GM12891 (cell line): ENCODE data around the gene TMEM214.

Source experiments
- POLR2A ChIP-seq: IDR thresholded peaks from 2 replicates; pipeline ENCODE4 v1.6.1; 2011; ENCODE audit warnings: low read depth, low read length, control low read depth
- POLR2AphosphoS5 ChIP-seq: IDR thresholded peaks from 2 replicates; pipeline ENCODE4 v1.6.1; 2011; ENCODE audit warnings: low read depth, low read length, control low read depth
- POU2F2 ChIP-seq: IDR thresholded peaks from 2 replicates; pipeline ENCODE4 v1.6.1; 2011; ENCODE audit warnings: low read depth, mild to moderate bottlenecking, control low read depth, low read length, moderate library complexity

DNA sequence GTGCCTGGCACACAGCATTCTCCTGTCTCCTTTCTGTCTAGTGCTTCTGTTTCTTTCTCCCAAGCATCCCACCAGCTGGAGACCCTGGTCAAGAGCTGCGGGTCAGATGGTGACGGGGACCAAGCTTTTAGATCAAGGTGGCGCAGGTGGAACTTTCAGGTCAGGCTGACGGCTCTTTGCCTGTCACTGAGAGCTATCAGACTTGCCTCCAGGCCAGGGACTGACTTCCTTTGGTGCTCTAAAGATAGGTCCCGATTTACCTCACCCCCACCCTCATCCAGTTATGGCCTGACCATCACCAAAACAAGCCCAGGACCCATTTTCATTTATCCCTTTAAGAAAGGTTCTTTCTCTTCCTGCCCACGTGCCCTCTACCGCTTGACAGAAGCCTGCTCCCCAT, 44.5 kb downstream of the TMEM214 start:
- TF ChIP-seq POLR2A, result no peak
- TF ChIP-seq POU2F2, result no peak
- no peak for TF ChIP-seq POLR2AphosphoS5
